ENCODE measurements around the gene TEF.

TEF gene

DNA sequence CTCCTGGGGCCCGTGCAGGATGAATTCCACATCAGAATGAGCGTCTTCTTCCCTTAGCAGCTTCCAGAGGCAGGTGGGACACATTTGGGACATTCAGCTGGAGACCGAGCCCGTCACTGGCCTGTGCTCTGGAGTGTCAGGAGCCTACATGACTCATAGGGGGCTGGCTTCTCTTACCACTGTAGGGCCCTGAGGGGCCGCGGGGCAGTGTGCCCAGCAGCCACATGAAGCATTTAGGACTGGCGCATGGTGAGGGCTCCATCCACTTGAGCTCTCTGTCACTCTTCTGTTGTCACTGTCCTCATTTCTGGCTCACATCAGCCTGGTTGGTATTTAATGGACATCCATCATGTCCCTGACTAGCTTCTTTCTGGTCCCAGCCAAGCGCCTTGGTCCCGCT, 38.0 kb upstream of the TEF start:
- H3K4me3 ChIP-seq (ENCODE audit: low read length) = no peak overlapping the region

GRCh38 chr22:41344189-41344788, 37.5 kb upstream of the TEF start:
- Histone ChIP-seq H3K27ac (ENCODE audit: low read length) (no peak overlapping the region), H3K4me1 (ENCODE audit: insufficient read depth, low read length) (no peaks in the 10 kb centered on the region), H3K9me3 (ENCODE audit: insufficient read depth, low read depth, low read length) (no peaks in the 10 kb centered on the region), H3K27me3 (ENCODE audit: insufficient read depth, low read length) (no peaks in the 10 kb centered on the region), H3K36me3 (ENCODE audit: insufficient read depth, low read depth, low read length) (peaks cover 73% of the 10 kb centered on the region), H3K9ac (ENCODE audit: low read depth, low read length) (no peak overlapping the region), H3K4me3 (ENCODE audit: low read length) (no peak overlapping the region)

More for the DNA sequence above, 38.0 kb upstream of the TEF start:
- Histone ChIP-seq H3K36me3 (ENCODE audit: insufficient read depth, low read depth, low read length) (peaks cover 68% of the 10 kb centered on the region), H3K9ac (ENCODE audit: low read depth, low read length) (no peak overlapping the region), H3K27ac (ENCODE audit: low read length) (no peak overlapping the region), H3K9me3 (ENCODE audit: insufficient read depth, low read depth, low read length) (no peaks in the 10 kb centered on the region), H3K4me1 (ENCODE audit: insufficient read depth, low read length) (no peaks in the 10 kb centered on the region), H3K27me3 (ENCODE audit: insufficient read depth, low read length) (no peaks in the 10 kb centered on the region)

GRCh38 chr22:41345807-41346335, 35.9 kb upstream of the TEF start:
- H3K4me1 ChIP-seq (ENCODE audit: insufficient read depth, low read length) = no peaks in the 10 kb centered on the region
- H3K36me3 ChIP-seq (ENCODE audit: insufficient read depth, low read depth, low read length) = peaks cover 82% of the 10 kb centered on the region
- no peak overlapping the region for H3K9ac ChIP-seq (ENCODE audit: low read depth, low read length)
- H3K27me3 ChIP-seq (ENCODE audit: insufficient read depth, low read length) = no peaks in the 10 kb centered on the region
- H3K9me3 ChIP-seq (ENCODE audit: insufficient read depth, low read depth, low read length) = no peaks in the 10 kb centered on the region
- no peak overlapping the region for H3K27ac ChIP-seq (ENCODE audit: low read length)
- H3K4me3 ChIP-seq (ENCODE audit: low read length) = no peak overlapping the region

DNA sequence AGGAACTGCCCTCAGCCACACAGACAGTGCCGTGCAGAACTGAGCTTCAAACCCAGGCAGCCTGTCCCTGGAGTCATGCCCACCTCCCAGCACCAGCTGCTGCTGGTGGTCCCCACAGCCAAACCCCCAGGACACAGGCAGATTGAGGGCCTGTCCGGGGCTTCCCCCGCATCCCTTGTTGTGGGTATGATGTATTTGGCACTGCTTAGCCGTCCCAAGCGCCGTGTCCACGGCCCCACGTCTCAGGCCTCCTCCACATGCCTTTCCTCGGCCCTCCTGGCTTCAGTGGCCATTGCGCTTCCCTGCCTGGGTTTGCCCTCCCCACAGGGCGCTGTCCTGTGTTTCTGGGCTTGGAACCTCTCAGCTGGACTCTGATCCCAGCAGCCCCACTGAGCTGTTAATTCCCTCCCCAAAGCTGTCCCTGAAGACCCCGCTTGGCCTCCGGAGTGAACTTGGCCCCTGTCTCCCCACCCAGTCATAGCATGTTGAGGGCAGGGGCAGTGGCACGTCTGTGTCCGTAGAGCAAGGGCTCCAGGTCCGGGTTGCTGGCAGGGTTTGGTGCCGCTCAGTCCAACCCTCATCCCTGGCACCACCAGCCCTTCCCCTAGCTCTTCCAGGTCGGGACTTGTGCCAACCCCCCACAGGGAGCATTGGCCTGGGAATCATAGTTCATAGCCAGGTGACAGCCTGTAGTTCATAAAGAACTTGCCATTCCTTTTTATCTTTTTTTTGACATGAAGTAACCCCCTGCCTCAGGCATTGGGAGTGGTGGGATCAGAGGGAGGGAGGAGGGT, 34.5 kb upstream of the TEF start:
- no peak overlapping the region for H3K27ac ChIP-seq (ENCODE audit: low read length)
- no peaks in the 10 kb centered on the region for H3K4me1 ChIP-seq (ENCODE audit: insufficient read depth, low read length)
- no peaks in the 10 kb centered on the region for H3K27me3 ChIP-seq (ENCODE audit: insufficient read depth, low read length)
- peaks cover 89% of the 10 kb centered on the region for H3K36me3 ChIP-seq (ENCODE audit: insufficient read depth, low read depth, low read length)
- H3K9ac ChIP-seq (ENCODE audit: low read depth, low read length) = no peak overlapping the region
- no peaks in the 10 kb centered on the region for H3K9me3 ChIP-seq (ENCODE audit: insufficient read depth, low read depth, low read length)
- no peak overlapping the region for H3K4me3 ChIP-seq (ENCODE audit: low read length)

GRCh38 chr22:41348964-41349484, 32.7 kb upstream of the TEF start:
- Histone ChIP-seq H3K4me3 (ENCODE audit: low read length) (no peak overlapping the region), H3K4me1 (ENCODE audit: insufficient read depth, low read length) (no peaks in the 10 kb centered on the region), H3K9ac (ENCODE audit: low read depth, low read length) (no peak overlapping the region), H3K27ac (ENCODE audit: low read length) (no peak overlapping the region), H3K27me3 (ENCODE audit: insufficient read depth, low read length) (no peaks in the 10 kb centered on the region), H3K36me3 (ENCODE audit: insufficient read depth, low read depth, low read length) (peaks cover 92% of the 10 kb centered on the region), H3K9me3 (ENCODE audit: insufficient read depth, low read depth, low read length) (no peaks in the 10 kb centered on the region)

- Histone ChIP-seq H3K9me3 (ENCODE audit: insufficient read depth, low read depth, low read length) (no peaks in the 10 kb centered on the region), H3K36me3 (ENCODE audit: insufficient read depth, low read depth, low read length) (peaks cover 94% of the 10 kb centered on the region), H3K4me3 (ENCODE audit: low read length) (no peak overlapping the region), H3K9ac (ENCODE audit: low read depth, low read length) (no peak overlapping the region), H3K27ac (ENCODE audit: low read length) (no peak overlapping the region), H3K4me1 (ENCODE audit: insufficient read depth, low read length) (no peaks in the 10 kb centered on the region), H3K27me3 (ENCODE audit: insufficient read depth, low read length) (no peaks in the 10 kb centered on the region)
Measured at GRCh38 chr22:41350087-41350486, 31.7 kb upstream of the TEF start.

DNA sequence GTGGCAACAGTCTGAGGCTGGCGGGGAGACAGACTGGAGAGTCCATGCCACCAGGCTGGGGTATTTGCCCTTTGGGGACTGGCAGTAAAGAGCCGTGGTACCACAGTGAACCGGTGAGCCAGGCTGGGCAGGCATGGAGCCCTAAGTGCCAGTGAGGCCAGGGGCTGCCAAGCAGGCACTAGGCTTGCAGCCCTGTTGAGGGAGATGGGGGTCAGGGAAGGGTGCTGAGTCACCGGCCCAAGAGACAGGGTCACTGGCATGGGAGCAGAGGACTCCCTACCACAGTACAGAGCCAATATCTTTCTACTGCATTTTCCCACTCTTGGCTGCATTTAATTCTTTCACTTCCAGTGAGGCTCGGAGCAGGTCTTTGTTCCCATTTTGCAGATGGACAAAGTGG, 30.7 kb upstream of the TEF start:
- H3K4me3 ChIP-seq (ENCODE audit: low read length) = no peak overlapping the region
- no peak overlapping the region for H3K9ac ChIP-seq (ENCODE audit: low read depth, low read length)
- peaks cover 94% of the 10 kb centered on the region for H3K36me3 ChIP-seq (ENCODE audit: insufficient read depth, low read depth, low read length)
- no peaks in the 10 kb centered on the region for H3K4me1 ChIP-seq (ENCODE audit: insufficient read depth, low read length)
- H3K27ac ChIP-seq (ENCODE audit: low read length) = no peak overlapping the region
- no peaks in the 10 kb centered on the region for H3K27me3 ChIP-seq (ENCODE audit: insufficient read depth, low read length)
- no peaks in the 10 kb centered on the region for H3K9me3 ChIP-seq (ENCODE audit: insufficient read depth, low read depth, low read length)

DNA sequence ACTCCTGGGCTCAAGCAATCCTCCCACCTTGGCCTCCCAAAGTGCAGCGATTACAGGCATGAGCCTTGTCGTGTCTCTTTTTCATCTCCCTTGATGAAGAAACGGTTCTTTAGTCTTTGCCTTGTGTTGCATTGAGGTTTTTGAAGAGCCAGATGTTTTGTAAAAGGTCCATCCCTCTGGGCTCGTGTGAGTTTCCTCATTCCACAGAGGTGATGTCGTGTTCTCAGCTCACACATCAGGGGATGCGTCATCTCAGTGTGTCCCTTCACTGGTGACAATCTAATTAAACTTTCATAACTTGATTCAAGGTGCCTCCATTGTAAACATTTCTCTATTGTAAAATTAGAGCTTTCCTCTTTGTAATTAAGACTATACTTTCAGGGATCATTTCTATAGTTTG, 29.7 kb upstream of the TEF start:
- H3K27ac ChIP-seq (ENCODE audit: low read length) = no peak overlapping the region
- H3K4me3 ChIP-seq (ENCODE audit: low read length) = no peak overlapping the region
- H3K9me3 ChIP-seq (ENCODE audit: insufficient read depth, low read depth, low read length) = no peaks in the 10 kb centered on the region
- no peak overlapping the region for H3K9ac ChIP-seq (ENCODE audit: low read depth, low read length)
- no peaks in the 10 kb centered on the region for H3K4me1 ChIP-seq (ENCODE audit: insufficient read depth, low read length)
- H3K36me3 ChIP-seq (ENCODE audit: insufficient read depth, low read depth, low read length) = peaks cover 91% of the 10 kb centered on the region
- no peaks in the 10 kb centered on the region for H3K27me3 ChIP-seq (ENCODE audit: insufficient read depth, low read length)

DNA sequence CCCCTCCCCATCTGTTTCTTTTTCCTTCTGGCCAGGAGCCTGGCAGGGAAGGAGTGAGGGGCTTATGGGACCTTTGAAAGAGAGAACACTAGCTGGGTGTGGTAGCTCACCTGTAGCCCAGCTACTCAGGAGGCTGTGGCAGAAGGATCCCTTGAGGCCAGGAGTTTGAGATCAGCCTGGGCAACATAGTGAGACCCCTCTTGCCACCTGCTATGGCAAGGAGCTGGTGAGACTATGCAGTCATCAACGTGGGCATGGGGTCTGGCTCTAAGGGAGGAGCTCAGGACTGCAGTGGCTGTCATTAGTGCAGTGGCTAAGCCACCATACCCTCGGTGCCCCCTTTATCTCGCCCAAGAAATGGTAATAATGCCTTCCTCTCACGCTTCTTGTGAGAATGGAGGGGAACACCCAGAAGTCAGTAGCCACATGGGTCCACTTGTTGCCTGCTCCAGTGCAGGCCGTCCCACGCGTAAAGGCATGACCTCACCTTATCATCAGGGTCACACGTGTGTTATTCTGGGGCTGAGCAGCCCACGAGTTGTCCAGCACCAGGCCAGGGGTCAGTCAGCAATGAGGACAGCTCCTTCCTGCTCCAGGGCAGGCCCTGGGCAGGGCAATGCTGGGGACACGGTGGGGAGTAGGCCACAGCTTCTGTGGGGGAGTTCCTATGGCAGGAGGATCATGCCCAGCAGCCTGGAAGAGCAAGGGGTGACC, 27.7 kb upstream of the TEF start:
- no peaks in the 10 kb centered on the region for H3K4me1 ChIP-seq (ENCODE audit: insufficient read depth, low read length)
- no peak overlapping the region for H3K9ac ChIP-seq (ENCODE audit: low read depth, low read length)
- H3K27me3 ChIP-seq (ENCODE audit: insufficient read depth, low read length) = no peaks in the 10 kb centered on the region
- no peak overlapping the region for H3K27ac ChIP-seq (ENCODE audit: low read length)
- H3K9me3 ChIP-seq (ENCODE audit: insufficient read depth, low read depth, low read length) = no peaks in the 10 kb centered on the region
- H3K36me3 ChIP-seq (ENCODE audit: insufficient read depth, low read depth, low read length) = peaks cover 81% of the 10 kb centered on the region
- H3K4me3 ChIP-seq (ENCODE audit: low read length) = no peak overlapping the region

DNA sequence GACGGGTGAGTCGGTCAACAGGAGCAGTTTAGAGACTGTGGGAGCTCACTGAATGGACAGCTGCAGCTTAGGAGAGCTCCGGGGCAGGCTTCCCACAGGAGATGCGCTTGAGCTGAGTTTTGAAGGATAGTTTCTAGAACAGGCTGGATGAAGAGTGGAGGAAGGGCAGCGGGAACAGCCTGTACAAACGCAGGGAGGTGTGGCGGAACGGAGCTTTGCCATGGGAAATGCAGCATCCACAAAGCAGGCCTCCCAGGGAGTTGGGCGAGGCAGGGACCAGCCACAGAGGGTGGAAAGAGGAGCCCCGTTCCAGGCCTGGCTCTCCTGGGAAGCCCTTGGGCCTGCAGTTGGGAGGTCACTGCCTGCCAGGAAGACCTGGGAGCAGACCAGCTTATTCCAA, 26.8 kb upstream of the TEF start:
- H3K36me3 ChIP-seq (ENCODE audit: insufficient read depth, low read depth, low read length) = peaks cover 72% of the 10 kb centered on the region
- no peak overlapping the region for H3K27ac ChIP-seq (ENCODE audit: low read length)
- no peaks in the 10 kb centered on the region for H3K27me3 ChIP-seq (ENCODE audit: insufficient read depth, low read length)
- no peak overlapping the region for H3K9ac ChIP-seq (ENCODE audit: low read depth, low read length)
- H3K9me3 ChIP-seq (ENCODE audit: insufficient read depth, low read depth, low read length) = no peaks in the 10 kb centered on the region
- H3K4me3 ChIP-seq (ENCODE audit: low read length) = no peak overlapping the region
- H3K4me1 ChIP-seq (ENCODE audit: insufficient read depth, low read length) = peaks cover 5% of the 10 kb centered on the region; the same call in 1 of the 2 replicates

- H3K36me3 ChIP-seq (ENCODE audit: insufficient read depth, low read depth, low read length) = peaks cover 63% of the 10 kb centered on the region
Measured at GRCh38 chr22:41355895-41356294, 25.8 kb upstream of the TEF start.

More at GRCh38 chr22:41355895-41356294, 25.8 kb upstream of the TEF start:
- Histone ChIP-seq H3K4me1 (ENCODE audit: insufficient read depth, low read length) (peaks cover 10% of the 10 kb centered on the region; the same call in 1 of the 2 replicates), H3K27me3 (ENCODE audit: insufficient read depth, low read length) (no peaks in the 10 kb centered on the region), H3K9ac (ENCODE audit: low read depth, low read length) (no peak overlapping the region), H3K27ac (ENCODE audit: low read length) (no peak overlapping the region), H3K9me3 (ENCODE audit: insufficient read depth, low read depth, low read length) (no peaks in the 10 kb centered on the region), H3K4me3 (ENCODE audit: low read length) (no peak overlapping the region)
